MG63 (cell line): ENCODE results near the gene SPATA31D3. TPM values are rescaled to one million over a fixed set of nuclear protein-coding genes. Genes with fewer than 3 reads are reported as not detected.
"Not testable (repeated sequence)": the region's sequence is repeated elsewhere in the genome, so short reads cannot be mapped to it uniquely, and the experiment has no call there.

Source experiments
- DNase-seq: peaks from one replicate; pipeline ENCODE4 v3.0.0-alpha.2; 2020
- H3K27me3 ChIP-seq: fragments of 250-450 bp; sonication (Bioruptor Pico); 2 replicates; pipeline ENCODE4 v1.5.1; 2020; ENCODE audit warnings: mild to moderate bottlenecking, moderate library complexity
- H3K36me3 ChIP-seq: fragments of 250-450 bp; sonication (Bioruptor Pico); 2 replicates; pipeline ENCODE4 v1.5.1; 2020; ENCODE audit warnings: mild to moderate bottlenecking, moderate library complexity
- H3K4me3 ChIP-seq: fragments of 250-450 bp; sonication (Bioruptor Pico); 2 replicates; pipeline ENCODE4 v1.5.1; 2020; ENCODE audit warnings: mild to moderate bottlenecking, moderate library complexity
- H3K9me3 ChIP-seq: fragments of 250-450 bp; sonication (Bioruptor Pico); 2 replicates; pipeline ENCODE4 v1.5.1; 2020; ENCODE audit warnings: mild to moderate bottlenecking, moderate library complexity
- total RNA-seq: library from RNA; depleted of rRNA; stranded (reverse); fragments of >200 nt; shearing (Covaris generic); gene quantifications from 2 replicates; pipeline ENCODE4 v1.2.3, GENCODE V29; 2014; ENCODE audit warnings: low replicate concordance; rRNA removed

Gene SPATA31D3
- total RNA-seq, 1 experiment from 2014 or later = not detected

- no peaks in the 10 kb centered on the region for H3K27me3 ChIP-seq
- H3K9me3 ChIP-seq = no peaks in the 10 kb centered on the region
- no peak for DNase-seq
- H3K36me3 ChIP-seq = no peaks in the 10 kb centered on the region
- no peak overlapping the region for H3K4me3 ChIP-seq
Observed at GRCh38 chr9:81964218-81965171, 21.2 kb downstream of the SPATA31D3 start.

GRCh38 chr9:81968026-81968425 lies 24.7 kb downstream of the SPATA31D3 start:
- Histone ChIP-seq H3K4me3 (no peak overlapping the region), H3K36me3 (no peaks in the 10 kb centered on the region), H3K27me3 (no peaks in the 10 kb centered on the region), H3K9me3 (no peaks in the 10 kb centered on the region)
- DNase-seq = no peak

DNA sequence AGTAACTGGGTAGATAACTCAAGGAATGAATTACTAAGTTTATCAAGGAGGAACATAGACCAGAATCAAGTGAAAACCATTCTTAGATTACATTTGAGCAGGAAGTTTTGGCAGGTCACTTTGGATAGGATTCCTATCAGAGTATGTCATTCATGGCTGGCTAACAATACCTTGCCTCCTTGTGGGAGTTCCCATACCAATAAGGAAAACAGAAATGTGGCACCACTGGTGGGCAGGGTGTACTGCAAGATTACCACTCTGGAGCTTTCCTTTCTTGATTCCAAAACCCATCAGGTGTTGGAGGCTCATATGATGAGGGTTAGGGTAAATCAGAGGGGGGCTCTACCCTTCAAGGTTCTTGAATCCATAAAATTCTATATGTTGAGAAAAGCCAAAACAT lies 26.7 kb downstream of the SPATA31D3 start:
- no peaks in the 10 kb centered on the region for H3K27me3 ChIP-seq
- peak; percentile 15 for DNase-seq
- no peaks in the 10 kb centered on the region for H3K9me3 ChIP-seq
- no peak overlapping the region for H3K4me3 ChIP-seq
- no peaks in the 10 kb centered on the region for H3K36me3 ChIP-seq

GRCh38 chr9:81971727-81972126 lies 28.4 kb downstream of the SPATA31D3 start:
- Histone ChIP-seq H3K27me3 (no peaks in the 10 kb centered on the region), H3K36me3 (no peaks in the 10 kb centered on the region), H3K9me3 (no peaks in the 10 kb centered on the region), H3K4me3 (no peak overlapping the region)
- no peak for DNase-seq

GRCh38 chr9:81974764-81975163 lies 31.5 kb downstream of the SPATA31D3 start:
- no peak for DNase-seq
- H3K36me3 ChIP-seq = no peaks in the 10 kb centered on the region
- no peaks in the 10 kb centered on the region for H3K27me3 ChIP-seq
- H3K4me3 ChIP-seq = no peak overlapping the region
- H3K9me3 ChIP-seq = no peaks in the 10 kb centered on the region

- Histone ChIP-seq H3K4me3 (no peak overlapping the region), H3K36me3 (no peaks in the 10 kb centered on the region), H3K27me3 (no peaks in the 10 kb centered on the region), H3K9me3 (no peaks in the 10 kb centered on the region)
- DNase-seq = no peak
Observed at GRCh38 chr9:81976351-81976750, 33.1 kb downstream of the SPATA31D3 start.

DNA sequence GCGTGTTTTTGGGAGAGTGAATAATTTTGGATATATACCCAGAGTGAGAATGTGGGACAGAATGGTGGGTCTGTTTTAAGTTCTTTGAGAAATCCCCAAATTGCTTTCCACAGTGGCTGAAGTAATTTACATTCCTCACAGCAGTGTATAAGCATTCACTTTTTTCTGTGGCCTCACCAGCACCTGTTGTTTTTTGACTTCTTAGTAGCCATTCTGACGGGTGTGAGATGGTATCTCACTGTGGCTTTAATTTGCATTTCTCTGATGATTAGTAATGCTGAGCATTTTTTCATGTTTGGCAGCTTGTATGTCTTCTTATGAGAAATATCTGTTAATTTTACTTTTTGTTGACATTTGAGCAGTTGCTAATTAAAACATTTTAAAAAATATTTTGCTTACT lies 35.9 kb downstream of the SPATA31D3 start:
- DNase-seq = no peak
- no peaks in the 10 kb centered on the region for H3K9me3 ChIP-seq
- H3K36me3 ChIP-seq = no peaks in the 10 kb centered on the region
- H3K4me3 ChIP-seq = no peak overlapping the region
- no peaks in the 10 kb centered on the region for H3K27me3 ChIP-seq

- no peaks in the 10 kb centered on the region for H3K36me3 ChIP-seq
- H3K27me3 ChIP-seq = no peaks in the 10 kb centered on the region
- no peak for DNase-seq
- no peaks in the 10 kb centered on the region for H3K9me3 ChIP-seq
- H3K4me3 ChIP-seq = no peak overlapping the region
Observed at GRCh38 chr9:81980568-81980967, 37.3 kb downstream of the SPATA31D3 start.

GRCh38 chr9:81981883-81982282 lies 38.6 kb downstream of the SPATA31D3 start:
- H3K36me3 ChIP-seq = no peaks in the 10 kb centered on the region
- H3K27me3 ChIP-seq = no peaks in the 10 kb centered on the region
- no peaks in the 10 kb centered on the region for H3K9me3 ChIP-seq
- no peak for DNase-seq
- no peak overlapping the region for H3K4me3 ChIP-seq

- Histone ChIP-seq H3K36me3 (no peaks in the 10 kb centered on the region), H3K4me3 (no peak overlapping the region), H3K9me3 (no peaks in the 10 kb centered on the region), H3K27me3 (no peaks in the 10 kb centered on the region)
- DNase-seq = peak; percentile 2
Observed at GRCh38 chr9:81984928-81985327, 41.6 kb downstream of the SPATA31D3 start.

- H3K27me3 ChIP-seq = no peaks in the 10 kb centered on the region
- no peaks in the 10 kb centered on the region for H3K36me3 ChIP-seq
- DNase-seq = no peak
- H3K9me3 ChIP-seq = no peaks in the 10 kb centered on the region
- H3K4me3 ChIP-seq = no peak overlapping the region
Observed at GRCh38 chr9:81986051-81986450, 42.8 kb downstream of the SPATA31D3 start.

- DNase-seq, H3K36me3 ChIP-seq, H3K9me3 ChIP-seq, H3K27me3 ChIP-seq, H3K4me3 ChIP-seq: not testable (repeated sequence)
Observed at GRCh38 chr9:81988472-81988871, 45.2 kb downstream of the SPATA31D3 start, which contains the start of gene SPATA31D1. Gene SPATA31D1 (plus strand): TSS chr9:81988772. CDS start chr9:81988819, 47 bp downstream.

DNA sequence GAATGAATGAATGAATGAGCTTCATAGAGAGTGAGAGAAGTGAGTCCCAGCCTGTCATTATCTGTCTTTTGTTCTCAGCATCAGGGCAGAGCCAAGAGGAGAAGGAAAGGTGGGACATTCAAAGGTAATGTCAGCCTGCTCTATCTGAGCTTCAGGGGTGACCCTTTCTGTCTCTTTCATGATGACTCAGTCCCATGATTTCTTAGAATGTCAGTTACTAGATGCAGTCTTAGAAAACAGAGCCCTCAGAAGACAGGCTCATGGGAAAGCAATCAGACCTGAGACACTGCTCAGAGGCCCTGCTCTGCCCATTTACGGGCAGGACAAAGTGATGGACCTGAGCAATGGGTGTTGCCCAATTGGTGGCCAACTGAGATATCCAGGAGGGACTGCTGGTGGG lies 46.4 kb downstream of the SPATA31D3 start:
- no peak for DNase-seq
- Histone ChIP-seq H3K27me3 (no peaks in the 10 kb centered on the region), H3K36me3 (no peaks in the 10 kb centered on the region), H3K9me3 (no peaks in the 10 kb centered on the region), H3K4me3 (no peak overlapping the region)

- no peaks in the 10 kb centered on the region for H3K36me3 ChIP-seq
- H3K27me3 ChIP-seq = no peaks in the 10 kb centered on the region
- no peaks in the 10 kb centered on the region for H3K9me3 ChIP-seq
- DNase-seq = no peak
- H3K4me3 ChIP-seq = no peak overlapping the region
Observed at GRCh38 chr9:81993656-81994055, 50.4 kb downstream of the SPATA31D3 start.

Other genes starting within 250 kb of the SPATA31D3 start
- gene SPATA31D4, start 15.1 kb upstream of the SPATA31D3 start, total RNA-seq = not detected in 2 replicates
- gene SPATA31D1, start 45.3 kb downstream of the SPATA31D3 start, total RNA-seq = not detected in 2 replicates